CD4-positive, alpha-beta T cell treated with Interferon gamma for 1 hour (primary cell): ENCODE results near the gene CCDC197.

Source experiments
- DNase-seq: peaks from one replicate; pipeline ENCODE4 v3.0.0-alpha.2; 2020

The CCDC197 gene

GRCh38 chr14:94027566-94028449 is 30.7 kb downstream of the CCDC197 start:
- no peak for DNase-seq

- DNase-seq, result no peak
These were observed 31.3 kb downstream of the CCDC197 start for GRCh38 chr14:94028450-94028826.

DNA sequence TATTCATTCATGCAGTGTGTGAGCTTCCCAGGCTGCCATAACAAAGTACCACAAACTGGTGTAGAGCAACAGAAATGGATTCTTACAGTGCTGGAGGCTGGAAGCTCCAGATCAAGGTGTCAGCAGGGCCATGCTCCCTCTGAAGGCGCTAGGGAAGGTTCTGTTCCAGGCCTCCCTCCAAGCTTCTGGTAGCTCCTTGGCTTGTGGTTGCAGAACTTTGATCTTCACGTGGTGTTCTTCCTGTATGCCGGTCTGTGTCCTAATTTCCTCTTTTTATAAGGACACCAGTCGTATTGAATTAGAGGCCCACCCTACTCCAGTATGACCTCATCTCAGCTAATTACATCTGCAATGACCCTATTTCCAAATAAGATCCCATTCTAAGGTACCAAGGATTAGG is 32.2 kb downstream of the CCDC197 start:
- DNase-seq, result no peak

DNA sequence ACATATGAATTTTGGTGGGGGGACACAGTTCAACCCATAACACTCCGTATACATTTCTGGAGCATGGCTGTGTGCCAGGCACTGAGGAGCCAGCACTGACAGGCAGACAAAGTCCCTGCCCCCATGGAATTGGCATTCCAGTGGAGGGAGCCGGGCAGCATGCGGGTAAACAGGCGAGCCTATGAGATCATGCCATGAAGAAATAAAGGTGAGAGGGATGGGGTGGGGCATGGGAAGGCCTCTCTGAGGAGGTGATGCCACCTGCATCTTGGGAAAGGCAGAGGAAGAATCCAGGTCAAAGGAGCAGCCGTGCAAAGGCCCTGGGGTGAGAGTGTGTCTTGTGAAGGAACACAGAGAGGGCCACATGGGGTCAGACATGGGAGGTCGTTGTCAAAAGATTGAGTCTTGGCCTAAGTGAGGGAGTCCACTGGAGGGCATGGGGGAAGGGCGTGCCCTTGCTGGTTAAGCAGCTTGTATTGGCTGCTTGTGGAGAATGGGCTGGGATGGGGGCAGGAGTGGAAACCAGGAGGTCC is 32.6 kb downstream of the CCDC197 start:
- no peak for DNase-seq

DNA sequence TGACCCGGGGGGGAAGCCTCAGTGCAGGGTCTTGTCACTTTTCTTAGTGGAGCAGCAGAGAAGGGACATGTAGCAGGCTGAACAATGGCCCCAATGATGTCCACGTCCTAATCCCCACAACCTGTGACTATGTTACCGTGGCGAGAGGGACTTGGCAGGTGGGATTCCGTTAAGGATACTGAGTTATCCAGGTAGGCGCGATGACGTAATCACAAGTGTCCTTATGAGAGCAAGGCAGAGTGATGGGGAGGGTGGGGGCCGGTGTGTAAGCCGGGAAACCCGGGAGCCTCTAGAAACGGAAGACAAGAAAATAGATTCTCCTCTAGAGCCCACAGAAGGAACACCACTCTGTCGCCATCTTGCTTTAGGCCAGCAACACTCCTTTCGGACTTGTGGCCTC is 33.5 kb downstream of the CCDC197 start:
- DNase-seq, result no peak

DNA sequence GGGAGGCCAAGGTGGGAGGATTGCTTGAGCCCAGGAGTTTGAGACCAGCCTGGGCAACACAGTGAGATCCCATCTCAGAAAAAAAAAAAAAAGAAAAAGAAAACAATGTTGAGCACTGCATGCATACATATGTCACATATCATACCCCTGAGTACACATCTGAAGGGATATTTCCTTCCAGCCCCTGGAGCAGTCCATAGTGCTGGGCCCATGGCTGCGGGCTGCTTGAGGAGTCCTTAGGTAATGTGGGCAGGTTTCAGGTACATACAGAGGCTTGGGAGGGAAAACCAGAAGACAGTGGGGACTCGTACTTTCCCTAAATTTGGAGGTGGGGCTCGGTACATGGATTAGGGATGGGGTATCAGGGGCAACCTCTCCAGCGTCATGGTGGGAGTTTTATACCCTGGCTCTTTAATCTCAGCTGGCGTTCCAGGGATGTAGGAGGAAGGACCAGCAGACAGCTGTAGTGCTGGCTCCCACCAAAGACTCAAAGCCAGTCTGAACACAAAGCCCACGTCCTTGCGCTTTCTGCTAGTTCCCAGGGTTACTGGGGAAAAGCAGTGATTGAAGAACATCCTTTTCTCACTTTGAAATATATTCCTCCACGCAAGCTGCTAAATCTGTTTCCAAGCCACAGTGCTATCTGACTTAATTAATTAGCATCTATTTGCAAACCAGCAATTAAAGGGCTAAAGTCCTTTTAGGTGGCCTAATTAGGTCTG is 34.2 kb downstream of the CCDC197 start:
- no peak for DNase-seq

GRCh38 chr14:94031883-94032279 is 34.8 kb downstream of the CCDC197 start:
- DNase-seq, result no peak

- DNase-seq, result no peak
These were observed 37.8 kb downstream of the CCDC197 start for GRCh38 chr14:94034886-94035285.

DNA sequence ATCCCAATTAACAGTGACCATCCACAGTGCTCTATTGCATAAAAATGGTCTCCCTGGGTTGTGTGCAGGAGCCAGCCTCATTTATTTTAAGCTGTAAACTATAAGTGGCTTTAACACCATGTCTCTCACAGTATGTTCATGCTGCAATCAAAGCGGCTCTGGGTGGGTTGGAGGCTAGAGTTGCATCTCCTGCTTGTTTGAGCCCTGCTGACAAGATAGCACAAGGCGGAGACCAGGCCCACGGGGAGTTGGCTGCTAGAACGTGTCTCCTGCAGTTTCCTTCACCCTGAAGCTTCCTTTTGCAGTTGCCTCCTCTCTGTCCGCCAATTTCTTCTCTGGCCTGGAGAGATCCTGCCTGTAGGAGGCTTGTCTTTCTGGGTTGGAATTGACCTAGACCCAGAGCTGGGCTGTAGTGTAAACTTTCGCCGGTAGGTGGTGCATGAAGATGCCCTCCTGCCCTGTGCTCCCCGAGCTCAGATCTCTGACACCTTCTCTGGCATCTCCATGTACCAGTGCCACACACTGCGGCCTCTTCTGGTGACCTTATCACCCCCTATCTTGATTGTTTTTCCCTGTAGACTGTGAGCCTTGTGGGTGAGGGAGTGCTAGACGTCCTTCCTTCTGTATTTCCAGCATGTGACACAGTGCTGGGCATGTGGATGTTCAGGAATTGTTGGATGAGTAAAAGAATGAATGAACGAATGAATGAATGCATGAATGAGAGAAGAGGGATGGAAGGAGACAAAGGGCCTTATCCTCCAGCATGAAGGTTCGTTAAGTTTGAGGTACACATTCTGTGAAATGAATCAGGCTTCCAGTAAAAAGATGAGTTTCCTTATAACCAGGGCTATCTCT is 39.4 kb downstream of the CCDC197 start:
- DNase-seq, result peak; percentile 64

DNA sequence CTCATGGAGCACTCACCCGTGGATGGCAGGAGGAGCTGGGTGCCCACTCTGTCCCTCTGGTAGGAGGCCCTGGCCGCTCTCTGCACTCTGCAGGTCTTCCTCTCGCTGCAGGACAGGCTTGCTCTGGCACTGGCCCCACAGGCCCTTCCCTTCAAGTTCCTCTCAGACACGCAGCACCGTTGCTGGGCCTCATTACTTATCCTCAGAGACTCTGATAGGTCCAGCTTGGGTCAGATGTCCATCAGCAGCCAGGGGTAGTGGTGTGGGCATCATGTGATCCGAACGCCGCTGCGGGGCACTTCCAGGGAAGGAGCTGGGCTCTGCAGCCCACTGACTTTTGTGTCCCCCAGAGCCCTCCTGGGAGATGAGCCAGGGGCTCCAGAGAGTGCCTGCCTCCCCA is 40.9 kb downstream of the CCDC197 start:
- no peak for DNase-seq

- no peak for DNase-seq
These were observed 41.4 kb downstream of the CCDC197 start for GRCh38 chr14:94038510-94038909.

DNA sequence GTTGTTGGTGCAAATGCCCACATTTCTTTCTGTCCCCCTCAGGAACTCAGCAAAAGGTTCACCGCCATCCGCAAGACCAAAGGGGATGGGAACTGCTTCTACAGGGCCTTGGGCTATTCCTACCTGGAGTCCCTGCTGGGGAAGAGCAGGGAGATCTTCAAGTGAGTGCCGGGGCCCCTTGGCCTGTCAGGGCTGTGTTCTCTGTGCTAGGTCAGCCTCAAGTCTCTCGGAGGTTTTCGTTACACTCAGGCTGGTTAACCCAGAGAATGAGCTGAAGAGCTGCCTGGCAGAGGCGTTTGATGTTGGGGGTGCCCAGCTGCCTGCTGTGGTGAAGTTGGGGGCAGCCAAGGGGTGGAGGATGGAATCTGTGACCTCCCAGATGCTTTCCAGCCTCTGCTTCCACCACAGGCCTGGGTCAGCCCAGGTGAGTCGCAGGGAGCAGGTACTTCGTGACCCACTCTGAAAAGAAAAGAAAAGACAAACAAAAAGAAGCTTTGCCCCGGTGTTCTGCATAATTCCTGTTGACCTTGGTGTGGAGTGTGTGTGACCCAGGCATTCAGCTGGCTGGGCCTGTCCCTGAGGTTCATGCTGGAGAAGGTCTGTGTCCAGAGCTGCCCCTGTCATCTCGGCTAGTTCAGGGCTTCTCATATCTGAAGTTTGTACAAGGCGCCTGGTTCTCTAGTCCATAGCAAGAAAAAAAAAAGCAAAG is 42.0 kb downstream of the CCDC197 start:
- DNase-seq, result no peak

DNA sequence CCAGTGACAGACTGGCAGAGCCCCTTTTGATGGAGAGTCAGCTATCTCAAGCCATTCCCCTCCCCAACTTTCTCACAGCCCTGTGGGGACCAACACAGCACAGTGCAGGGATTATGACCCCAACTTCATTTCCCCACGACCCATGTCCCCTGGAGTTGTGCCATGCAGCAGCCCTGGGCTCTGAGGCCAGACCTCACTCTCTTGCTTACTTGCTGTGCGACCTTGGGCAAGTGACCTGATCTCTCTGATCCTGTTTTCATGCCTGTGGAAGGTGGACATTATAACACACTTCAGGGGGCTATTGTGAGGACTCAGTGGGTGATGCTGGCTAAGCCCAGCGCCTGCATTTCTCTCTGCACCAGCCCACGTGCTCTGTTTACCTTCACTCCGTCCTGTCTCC is 43.1 kb downstream of the CCDC197 start:
- DNase-seq, result no peak

DNA sequence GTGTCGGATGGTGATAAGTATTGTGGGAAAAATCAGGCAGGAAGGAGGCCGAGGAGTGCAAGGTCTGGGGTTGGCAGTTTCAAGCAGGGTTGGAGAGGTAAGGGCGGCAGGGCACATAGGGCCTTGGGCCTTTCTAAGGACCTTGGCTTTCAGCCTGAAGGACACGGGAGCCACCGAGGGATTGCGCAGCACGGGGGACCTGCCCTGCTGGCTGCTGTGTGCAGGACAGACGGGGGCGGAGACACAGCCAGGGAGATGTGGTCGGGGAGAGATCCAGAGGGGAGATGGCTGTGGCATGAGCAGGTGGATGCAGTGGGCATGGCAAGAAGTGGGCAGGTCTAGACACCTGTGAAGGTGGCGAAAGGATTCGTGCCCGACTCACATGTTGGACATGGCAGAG is 43.7 kb downstream of the CCDC197 start:
- no peak for DNase-seq

DNA sequence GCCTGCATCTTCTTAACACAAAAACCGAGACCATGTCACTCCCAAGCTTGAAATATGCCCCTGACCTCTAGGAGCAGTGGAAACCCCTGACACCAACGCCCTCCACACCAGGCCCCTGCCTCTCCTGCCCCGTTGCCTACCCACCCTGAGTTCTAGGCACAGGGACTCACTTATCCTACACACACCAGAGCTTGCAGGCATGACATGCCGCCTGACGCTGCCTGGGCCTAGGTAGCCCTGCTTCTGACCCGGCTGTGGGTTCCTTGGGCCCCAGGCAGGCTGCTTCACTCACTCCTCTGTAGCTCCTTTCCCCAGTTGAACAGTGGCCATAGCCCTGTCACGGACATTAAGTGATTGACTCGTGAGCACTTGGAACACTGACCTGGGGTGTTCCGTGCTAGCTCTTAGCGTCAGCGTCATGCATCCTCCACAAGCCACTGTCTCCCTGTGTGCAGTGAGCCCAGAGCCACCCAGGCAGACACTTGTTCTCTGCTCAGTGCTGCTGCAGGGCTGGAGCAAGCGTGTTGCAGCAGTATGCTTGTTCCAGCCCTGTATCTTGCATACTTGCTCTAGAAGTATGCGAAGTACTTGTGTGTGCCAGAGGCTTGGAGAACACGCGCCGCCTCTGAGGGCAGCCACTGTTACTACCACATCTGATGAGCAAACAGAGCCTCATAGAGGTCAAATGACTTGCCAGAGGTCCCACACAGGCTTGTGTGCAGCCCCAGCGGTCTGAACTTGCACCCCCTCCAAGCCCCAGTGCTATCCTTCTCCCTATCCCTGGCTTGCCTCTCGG is 44.6 kb downstream of the CCDC197 start:
- no peak for DNase-seq

- no peak for DNase-seq
These were observed 45.5 kb downstream of the CCDC197 start for GRCh38 chr14:94042433-94043091.

DNA sequence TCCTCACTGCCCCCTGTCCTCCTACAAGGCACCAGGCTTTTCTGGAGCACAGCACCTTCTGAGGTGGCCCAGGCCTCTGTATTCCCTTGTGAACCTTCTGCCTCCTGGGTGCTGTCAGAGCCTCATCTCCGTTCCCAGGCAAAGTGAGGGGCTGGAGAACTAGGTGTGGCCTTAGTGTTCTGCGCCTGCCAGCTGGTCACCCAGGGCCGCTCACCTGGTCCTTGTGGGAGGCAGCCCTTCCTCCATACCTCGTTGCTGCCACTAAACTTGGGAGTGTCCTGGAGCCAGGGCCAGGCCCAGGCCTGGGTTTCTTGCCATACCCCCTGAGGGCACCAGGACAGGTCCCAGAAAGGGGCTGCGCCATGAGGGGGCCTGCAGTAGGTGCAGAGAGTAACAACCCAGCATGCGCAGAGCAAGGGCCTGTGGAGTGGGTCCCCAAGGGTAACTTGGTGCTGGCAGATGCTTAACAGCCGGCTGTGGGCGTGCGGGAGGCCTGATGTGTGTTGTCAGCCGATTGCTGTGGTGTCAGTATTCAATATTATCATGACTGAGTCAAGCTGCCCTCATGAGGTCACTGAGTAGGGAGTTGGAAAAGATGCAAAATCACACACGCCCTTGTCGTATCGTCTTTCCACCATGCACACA is 46.1 kb downstream of the CCDC197 start:
- DNase-seq, result no peak

DNA sequence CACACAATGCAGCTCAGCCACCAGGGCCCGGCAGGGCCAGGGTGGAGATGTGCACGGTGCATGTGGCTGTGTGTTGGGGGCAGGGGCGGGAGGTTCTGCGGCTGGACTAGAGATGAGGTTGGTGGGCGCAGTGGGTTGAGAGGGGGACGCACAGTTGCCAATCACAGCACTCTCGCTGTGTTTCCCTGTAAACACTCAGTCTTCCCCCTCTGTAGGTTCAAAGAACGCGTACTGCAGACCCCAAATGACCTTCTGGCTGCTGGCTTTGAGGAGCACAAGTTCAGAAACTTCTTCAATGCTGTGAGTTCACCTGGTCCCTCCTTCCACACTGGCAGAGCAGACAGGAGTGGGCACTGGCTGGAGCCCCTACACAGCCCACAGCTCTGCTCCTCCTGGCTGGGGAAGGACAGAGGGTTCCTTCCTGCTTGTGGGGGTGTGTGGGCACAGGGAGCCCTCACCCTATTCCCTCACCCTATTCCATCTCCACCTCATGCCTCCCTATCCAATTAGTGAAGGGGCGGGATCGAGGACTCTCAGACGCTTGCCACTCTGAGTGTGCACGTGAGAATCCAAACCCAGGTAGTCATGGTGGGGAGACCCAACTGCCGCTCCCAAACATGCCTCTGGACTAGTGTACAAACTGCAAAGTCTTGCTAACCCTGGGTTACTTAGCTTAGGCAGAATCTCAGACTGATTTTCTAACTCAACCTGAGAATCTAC is 46.8 kb downstream of the CCDC197 start:
- DNase-seq, result no peak

DNA sequence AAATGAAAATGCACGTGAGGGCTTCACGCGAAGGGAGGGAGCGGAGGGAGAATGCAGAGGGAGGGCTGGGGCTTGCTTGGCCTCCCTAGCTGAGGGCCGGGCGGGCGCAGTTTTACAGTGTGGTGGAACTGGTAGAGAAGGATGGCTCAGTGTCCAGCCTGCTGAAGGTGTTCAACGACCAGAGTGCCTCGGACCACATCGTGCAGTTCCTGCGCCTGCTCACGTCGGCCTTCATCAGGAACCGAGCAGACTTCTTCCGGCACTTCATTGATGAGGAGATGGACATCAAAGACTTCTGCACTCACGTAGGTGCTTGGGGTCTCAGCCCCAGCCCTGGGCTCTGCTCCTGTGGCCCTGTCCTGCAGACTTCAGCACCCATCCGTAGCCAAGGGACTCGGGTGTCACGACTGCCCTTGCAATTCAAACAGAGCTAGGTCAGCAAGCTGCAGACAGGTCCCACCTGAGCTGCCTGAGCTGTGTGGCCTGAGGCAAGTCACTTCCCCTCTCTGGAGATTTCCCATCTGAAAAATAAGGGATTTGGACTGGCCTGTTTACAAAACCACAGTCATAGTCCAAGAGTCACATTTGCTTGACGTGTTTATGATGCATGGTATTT is 47.5 kb downstream of the CCDC197 start:
- no peak for DNase-seq
